HepG2 (cell line): ENCODE measurements around the gene ZNF561. TPM values are rescaled to one million over a fixed set of nuclear protein-coding genes. Genes with fewer than 3 reads are reported as not detected.

Experiments used
- ATAC-seq: fragments of 200-7000 bp; cut with Tn5 transposase; 3 replicates; pipeline ENCODE4 v1.9.1; 2020; ENCODE audit warnings: mild to moderate bottlenecking, moderate library complexity
- BruUV-seq: library from RNA; stranded (reverse); fragments of 400-500 nt; replicated peaks from 2 replicates; lab custom pipeline; 2021; lab: Mats Ljungman, UMichigan
- CTCF ChIA-PET: fragments of 300-600 bp; formaldehyde crosslinking; extraction: SDS; loops from one replicate; lab custom pipeline; 2021; ENCODE audit warnings: low total read pairs, inconsistent platforms, low intra/inter-chr PET ratio; lab: Yijun Ruan, JAX
- POLR2A ChIA-PET: fragments of 350-600 bp; sonication (Branson Sonifier 250); formaldehyde crosslinking; loops from one replicate; lab custom pipeline; 2020; ENCODE audit warnings: antibody characterized with exemption, inconsistent platforms; lab: Yijun Ruan, JAX
- DNase-seq: peaks from one replicate; pipeline ENCODE4 v3.0.0-alpha.2; 2015; ENCODE audit warnings: low spot score
- FAIRE-seq: peaks from 3 replicates; lab custom pipeline; 2011; peaks lifted over from hg19 to GRCh38; lab: Jason Lieb, UNC
- H2AFZ ChIP-seq: one replicate; pipeline ENCODE4 v1.6.1; 2011; ENCODE audit warnings: low read length, inconsistent platforms
- H3K27ac ChIP-seq: fragments of 300-600 bp; 3 replicates; pipeline ENCODE4 v1.8.0; 2011; ENCODE audit warnings: mixed run types, mild to moderate bottlenecking, mixed read lengths, low read length, inconsistent platforms; ENCODE audit not compliant: insufficient read depth; ENCODE audit errors: extremely low read length
- H3K27me3 ChIP-seq, 2 experiments: fragments of 200-600 bp in 1 of 2; 2 replicates in 1 of 2; 3 replicates in 1 of 2; pipeline versions ENCODE4 v1.6.0 to v1.8.0; 2011; ENCODE audit warnings: low read length in 2 of 2, mild to moderate bottlenecking in 2 of 2, moderate library complexity in 2 of 2, inconsistent platforms in 1 of 2; ENCODE audit not compliant: insufficient read depth in 2 of 2, control insufficient read depth in 1 of 2
- H3K36me3 ChIP-seq, 2 experiments: fragments of 200-600 bp in 1 of 2; replicated peaks in 1 of 2; 2 replicates in 1 of 2; 3 replicates in 1 of 2; pipeline versions ENCODE4 v1.5.1 to v1.8.0; 2011; ENCODE audit warnings: low read length in 2 of 2, inconsistent platforms in 1 of 2; ENCODE audit not compliant: insufficient read depth in 2 of 2, control insufficient read depth in 1 of 2
- H3K4me1 ChIP-seq: 2 replicates; pipeline ENCODE4 v1.5.1; 2012; ENCODE audit warnings: low read length, inconsistent platforms; ENCODE audit not compliant: insufficient read depth
- H3K4me2 ChIP-seq: 2 replicates; pipeline ENCODE4 v1.6.0; 2011; ENCODE audit warnings: low read depth, low read length, inconsistent platforms
- H3K4me3 ChIP-seq, 3 experiments: fragments of 200-600 bp in 1 of 3; sonication (generic), shearing (Covaris generic) in 1 of 3; replicated peaks in 1 of 3; 2 replicates each; pipeline ENCODE4 v1.5.1; 2011 to 2016; ENCODE audit warnings: low read length in 3 of 3, inconsistent platforms in 2 of 3, low read depth in 2 of 3, mild to moderate bottlenecking in 2 of 3, control low read depth in 1 of 3, mixed read lengths in 1 of 3; ENCODE audit not compliant: insufficient read depth in 1 of 3
- H3K79me2 ChIP-seq: one replicate; pipeline ENCODE4 v1.6.1; 2011; ENCODE audit warnings: low read length, inconsistent platforms; ENCODE audit not compliant: insufficient read depth
- H3K9ac ChIP-seq: 2 replicates; pipeline ENCODE4 v1.6.0; 2011; ENCODE audit warnings: mild to moderate bottlenecking, low read depth, low read length, inconsistent platforms; ENCODE audit not compliant: insufficient read depth
- H3K9me3 ChIP-seq: 2 replicates; pipeline ENCODE4 v1.5.1; 2012; ENCODE audit warnings: mild to moderate bottlenecking, low read length
- H4K20me1 ChIP-seq: 2 replicates; pipeline ENCODE4 v1.6.0; 2011; ENCODE audit warnings: inconsistent platforms, mild to moderate bottlenecking, low read length, moderate library complexity; ENCODE audit not compliant: insufficient read depth
- FOXK2 ChIP-seq: fragments of 450-650 bp; IDR thresholded peaks from 2 replicates; pipeline ENCODE4 v1.6.1; 2016
- GATAD2A ChIP-seq: IDR thresholded peaks from 2 replicates; pipeline ENCODE4 v1.6.1; 2016
- MED8 ChIP-seq: sonication (generic); formaldehyde crosslinking; IDR thresholded peaks from 2 replicates; pipeline ENCODE4 v1.8.1; 2023; ENCODE audit warnings: mild to moderate bottlenecking, missing genetic modification reagents; ENCODE audit not compliant: insufficient replicate concordance
- MXD4 ChIP-seq: IDR thresholded peaks from 2 replicates; pipeline ENCODE4 v1.6.1; 2016; ENCODE audit warnings: mild to moderate bottlenecking, missing biosample characterization, missing genetic modification reagents
- NR2F1 ChIP-seq, 2 experiments: fragments of 450-650 bp in 1 of 2; formaldehyde crosslinking in 1 of 2; IDR thresholded peaks; 2 replicates each; pipeline versions ENCODE4 v1.5.0 to v1.6.1; 2016 to 2020; ENCODE audit warnings: mild to moderate bottlenecking in 1 of 2, missing compliant biosample characterization in 1 of 2, missing genetic modification reagents in 1 of 2, moderate library complexity in 1 of 2
- REL ChIP-seq: sonication (generic); formaldehyde crosslinking; conservative IDR thresholded peaks from 2 replicates; pipeline ENCODE4 v1.8.0; 2022; ENCODE audit warnings: mild to moderate bottlenecking, missing genetic modification reagents, moderate library complexity
- SAFB2 ChIP-seq: sonication (generic); formaldehyde crosslinking; IDR thresholded peaks from 2 replicates; pipeline ENCODE4 v1.5.1; 2020; ENCODE audit warnings: missing genetic modification reagents, low read depth, mild to moderate bottlenecking, borderline replicate concordance
- SMAD1 ChIP-seq: sonication (generic); formaldehyde crosslinking; IDR thresholded peaks from 2 replicates; pipeline ENCODE4 v1.4.0; 2020; ENCODE audit warnings: missing genetic modification reagents, low read depth, mild to moderate bottlenecking, borderline replicate concordance
- ZFP82 ChIP-seq: sonication (generic); formaldehyde crosslinking; IDR thresholded peaks from 2 replicates; pipeline ENCODE4 v1.5.1; 2020; ENCODE audit warnings: mild to moderate bottlenecking, missing genetic modification reagents, borderline replicate concordance
- ZNF510 ChIP-seq: sonication (generic); formaldehyde crosslinking; IDR thresholded peaks from 2 replicates; pipeline ENCODE4 v1.4.0; 2020; ENCODE audit warnings: low read depth, mild to moderate bottlenecking, missing genetic modification reagents
- ZNF563 ChIP-seq: sonication (generic); formaldehyde crosslinking; IDR thresholded peaks from 2 replicates; pipeline ENCODE4 v1.8.0; 2022; ENCODE audit warnings: mild to moderate bottlenecking, moderate library complexity, missing genetic modification reagents
- ZNF772 ChIP-seq: sonication (generic); formaldehyde crosslinking; IDR thresholded peaks from 2 replicates; pipeline ENCODE4 v1.5.0; 2020; ENCODE audit warnings: mild to moderate bottlenecking, missing genetic modification reagents
- ZNF816 ChIP-seq: sonication (generic); formaldehyde crosslinking; IDR thresholded peaks from 2 replicates; pipeline ENCODE4 v1.8.0; 2022; ENCODE audit warnings: missing genetic modification reagents, mild to moderate bottlenecking, borderline replicate concordance
- WGBS: methylation state at CpG from one replicate; pipeline ENCODE4 v1.1.6; 2017; ENCODE audit warnings: low lambda C conversion rate; 5-methylcytosine and 5-hydroxymethylcytosine counted together
- in situ Hi-C: cut with HindIII; loops from 2 replicates; pipeline ENCODE4 v1.10.0; 2017; ENCODE audit warnings: low pct_unique_long_range_greater_than_20kb; ENCODE audit not compliant: extremely low pct_ligation_motif_present
- intact Hi-C: fragments of 100-400 bp; cut with micrococcal nuclease; formaldehyde crosslinking; loops from one replicate; pipeline ENCODE4 v1.10.0; 2022; ENCODE audit not compliant: unreplicated experiment
- polyA plus RNA-seq, 8 experiments: library from polyadenylated mRNA; depleted of rRNA in 3 of 8; stranded (reverse) in 7 of 8; unstranded in 1 of 8; fragments of >200 nt; fragmentation: Illumina TruSeq in 4 of 8; extraction: Trizol in 4 of 8; gene quantifications; 2 replicates each; pipeline versions ENCODE4 v1.2.1 to v1.2.3, GENCODE V29; 2011 to 2016; ENCODE audit warnings: low read depth in 4 of 8, missing spikeins in 1 of 8, mixed read lengths in 1 of 8; ENCODE audit not compliant: insufficient read depth in 1 of 8
- total RNA-seq, 5 experiments: library from RNA; depleted of rRNA; stranded (reverse); fragments of >200 nt; fragmentation: Illumina TruSeq; extraction: Trizol; gene quantifications; 2 replicates each; pipeline ENCODE4 v1.2.3, GENCODE V29; 2016; ENCODE audit warnings: low read depth in 1 of 5
- TF ChIP-seq, protein P1 (sequence below): sonication (generic); formaldehyde crosslinking; IDR thresholded peaks from 2 replicates; pipeline ENCODE4 v1.8.1; 2022; ENCODE audit warnings: mild to moderate bottlenecking, missing genetic modification reagents
- TF ChIP-seq, protein P2 (sequence below): sonication (generic); formaldehyde crosslinking; IDR thresholded peaks from 2 replicates; pipeline ENCODE4 v1.9.0; 2021; ENCODE audit warnings: missing genetic modification reagents, borderline replicate concordance
- TF ChIP-seq, protein P3 (sequence below): IDR thresholded peaks from 2 replicates; pipeline ENCODE4 v1.6.1; 2016; ENCODE audit warnings: mild to moderate bottlenecking, missing biosample characterization, missing genetic modification reagents
- TF ChIP-seq, protein P4 (sequence below): sonication (generic); formaldehyde crosslinking; IDR thresholded peaks from 2 replicates; pipeline ENCODE4 v1.8.1; 2023; ENCODE audit warnings: mild to moderate bottlenecking, moderate library complexity, missing genetic modification reagents

Gene ZNF561
- total and polyA plus RNA-seq, 2 of the 13 experiments (the other 11 are each of a cell fraction or from before 2014, with no cell fraction given) = 19.8 to 35.1 TPM

DNA sequence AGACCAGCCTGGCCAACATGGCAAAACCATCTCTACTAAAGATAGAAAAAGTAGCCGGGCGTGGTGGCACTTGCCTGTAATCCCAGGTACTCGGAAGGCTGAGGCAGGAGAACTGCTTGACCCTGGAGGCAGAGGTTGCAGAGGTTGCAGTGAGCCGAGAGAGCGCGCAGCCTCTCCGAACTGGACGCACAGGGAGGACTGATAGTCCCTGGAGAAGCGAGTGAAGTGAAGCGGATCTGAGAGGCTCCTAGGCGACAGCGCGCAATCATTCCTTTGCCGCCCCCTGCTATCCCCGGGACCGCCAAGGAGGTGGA, 233 bp downstream of the ZNF561 start:
- no peaks in the 10 kb centered on the region for H3K9me3 ChIP-seq
- H3K9ac ChIP-seq = peak overlapping the region; percentile 95
- H3K4me3 ChIP-seq = peak overlapping the region; percentile 87 to 97 (median 91)
- peaks cover 20% of the 10 kb centered on the region for H3K79me2 ChIP-seq
- H3K4me2 ChIP-seq = peak overlapping the region; percentile 85
- peak overlapping the region; percentile 99 for H3K27ac ChIP-seq
- ChIA-PET CTCF (no interaction called here), POLR2A (interaction anchor here (1.3 kb wide), 1 partner anchor 40 kb away, joined by 3 read pairs; no protein-coding TSS in a partner anchor)
- intact Hi-C loops = no loop called here
- BruUV-seq = no TSS peak
- no peak for DNase-seq
- in situ Hi-C loops = no loop called here
- H3K36me3 ChIP-seq = peaks cover 7 to 27% of the 10 kb centered on the region in 2 experiments
- peak overlapping the region; percentile 92 for H2AFZ ChIP-seq
- H4K20me1 ChIP-seq = no peaks in the 10 kb centered on the region
- H3K4me1 ChIP-seq = peaks cover 25% of the 10 kb centered on the region
- H3K27me3 ChIP-seq = no peaks in the 10 kb centered on the region; a peak in 1 of 5 replicates
- peak; percentile 75 for ATAC-seq
- FAIRE-seq = no peak
- 0% methylated on average over 3 of the region's 16 CpGs for WGBS
- TF ChIP-seq ZNF510 (CRISPR knock-in tag) (no peak), MED8 (CRISPR knock-in tag) (peak; percentile 21), REL (CRISPR knock-in tag) (0 out of 2 replicates have a peak, but pooled peaks have one; percentile 11), ZFP82 (CRISPR knock-in tag) (peak; percentile 66), ZNF816 (peak; percentile 79; the same call in 1 of the 2 replicates), MXD4 (CRISPR knock-in tag) (no peak), NR2F1 (CRISPR knock-in tag; IDR thresholded peaks at IDR 0.05) (0 out of 4 replicates have a peak, but pooled peaks of 1 of the 2 experiments have one; percentile 13), SMAD1 (CRISPR knock-in tag) (peak; percentile 63; the same call in 1 of the 2 replicates), FOXK2 (no peak), GATAD2A (CRISPR knock-in tag) (no peak), ZNF563 (peak; percentile 25; the same call in 1 of the 2 replicates), ZNF772 (CRISPR knock-in tag) (0 out of 2 replicates have a peak, but pooled peaks have one; percentile 8), SAFB2 (CRISPR knock-in tag) (no peak)
- TF ChIP-seq, protein P1, sequence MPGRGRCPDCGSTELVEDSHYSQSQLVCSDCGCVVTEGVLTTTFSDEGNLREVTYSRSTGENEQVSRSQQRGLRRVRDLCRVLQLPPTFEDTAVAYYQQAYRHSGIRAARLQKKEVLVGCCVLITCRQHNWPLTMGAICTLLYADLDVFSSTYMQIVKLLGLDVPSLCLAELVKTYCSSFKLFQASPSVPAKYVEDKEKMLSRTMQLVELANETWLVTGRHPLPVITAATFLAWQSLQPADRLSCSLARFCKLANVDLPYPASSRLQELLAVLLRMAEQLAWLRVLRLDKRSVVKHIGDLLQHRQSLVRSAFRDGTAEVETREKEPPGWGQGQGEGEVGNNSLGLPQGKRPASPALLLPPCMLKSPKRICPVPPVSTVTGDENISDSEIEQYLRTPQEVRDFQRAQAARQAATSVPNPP (CRISPR knock-in tag) = no peak
- TF ChIP-seq, protein P2, sequence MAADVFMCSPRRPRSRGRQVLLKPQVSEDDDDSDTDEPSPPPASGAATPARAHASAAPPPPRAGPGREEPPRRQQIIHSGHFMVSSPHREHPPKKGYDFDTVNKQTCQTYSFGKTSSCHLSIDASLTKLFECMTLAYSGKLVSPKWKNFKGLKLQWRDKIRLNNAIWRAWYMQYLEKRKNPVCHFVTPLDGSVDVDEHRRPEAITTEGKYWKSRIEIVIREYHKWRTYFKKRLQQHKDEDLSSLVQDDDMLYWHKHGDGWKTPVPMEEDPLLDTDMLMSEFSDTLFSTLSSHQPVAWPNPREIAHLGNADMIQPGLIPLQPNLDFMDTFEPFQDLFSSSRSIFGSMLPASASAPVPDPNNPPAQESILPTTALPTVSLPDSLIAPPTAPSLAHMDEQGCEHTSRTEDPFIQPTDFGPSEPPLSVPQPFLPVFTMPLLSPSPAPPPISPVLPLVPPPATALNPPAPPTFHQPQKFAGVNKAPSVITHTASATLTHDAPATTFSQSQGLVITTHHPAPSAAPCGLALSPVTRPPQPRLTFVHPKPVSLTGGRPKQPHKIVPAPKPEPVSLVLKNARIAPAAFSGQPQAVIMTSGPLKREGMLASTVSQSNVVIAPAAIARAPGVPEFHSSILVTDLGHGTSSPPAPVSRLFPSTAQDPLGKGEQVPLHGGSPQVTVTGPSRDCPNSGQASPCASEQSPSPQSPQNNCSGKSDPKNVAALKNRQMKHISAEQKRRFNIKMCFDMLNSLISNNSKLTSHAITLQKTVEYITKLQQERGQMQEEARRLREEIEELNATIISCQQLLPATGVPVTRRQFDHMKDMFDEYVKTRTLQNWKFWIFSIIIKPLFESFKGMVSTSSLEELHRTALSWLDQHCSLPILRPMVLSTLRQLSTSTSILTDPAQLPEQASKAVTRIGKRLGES (CRISPR knock-in tag) = no peak
- TF ChIP-seq, protein P3, sequence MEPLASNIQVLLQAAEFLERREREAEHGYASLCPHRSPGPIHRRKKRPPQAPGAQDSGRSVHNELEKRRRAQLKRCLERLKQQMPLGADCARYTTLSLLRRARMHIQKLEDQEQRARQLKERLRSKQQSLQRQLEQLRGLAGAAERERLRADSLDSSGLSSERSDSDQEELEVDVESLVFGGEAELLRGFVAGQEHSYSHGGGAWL = no peak
- TF ChIP-seq, protein P4, sequence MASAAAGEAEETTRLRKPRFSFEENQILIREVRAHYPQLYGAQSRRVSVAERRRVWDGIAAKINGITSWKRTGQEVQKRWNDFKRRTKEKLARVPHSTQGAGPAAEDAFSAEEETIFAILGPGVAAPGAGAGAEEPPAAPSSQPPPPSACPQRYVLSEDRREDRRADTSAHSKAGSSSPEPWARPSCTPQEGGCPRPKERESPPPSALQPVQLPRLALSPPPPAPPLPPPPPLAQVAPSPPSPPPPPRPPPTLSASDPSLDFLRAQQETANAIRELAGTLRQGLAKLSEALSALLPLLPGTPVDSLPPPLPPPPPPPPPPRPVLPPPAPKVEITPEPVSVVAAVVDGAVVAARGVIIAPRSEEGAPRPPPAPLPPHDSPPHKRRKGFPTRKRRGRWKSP (CRISPR knock-in tag) = 0 out of 2 replicates have a peak, but pooled peaks have one; percentile 18
